Endothelial cell of umbilical vein (primary cell): ENCODE measurements around the gene RBM18. TPM values are rescaled to one million over a fixed set of nuclear protein-coding genes. Genes with fewer than 3 reads are reported as not detected.

Experiments
- BruUV-seq: library from RNA; stranded (reverse); fragments of 400-500 nt; replicated peaks from 2 replicates; lab custom pipeline; 2021; lab: Mats Ljungman, UMichigan
- CTCF ChIA-PET: fragments of 300-600, 350-600 bp; sonication (Branson Sonifier 250); formaldehyde crosslinking; loops from one replicate; lab custom pipeline; 2021; ENCODE audit warnings: antibody characterized with exemption, inconsistent platforms; lab: Charles Lee
- POLR2A ChIA-PET: fragments of 300-600, 350-600 bp; sonication (Branson Sonifier 250); formaldehyde crosslinking; loops from one replicate; lab custom pipeline; 2021; ENCODE audit warnings: antibody characterized with exemption, inconsistent platforms; lab: Charles Lee
- DNase-seq: peaks from one replicate; pipeline ENCODE4 v3.0.0-alpha.2; 2011; ENCODE audit warnings: low read depth, low spot score
- FAIRE-seq: peaks from 2 replicates; lab custom pipeline; 2011; peaks lifted over from hg19 to GRCh38; lab: Jason Lieb, UNC
- H2AFZ ChIP-seq: 2 replicates; pipeline ENCODE4 v1.6.0; 2012; ENCODE audit warnings: low read depth, low read length, control low read depth, inconsistent platforms
- H3K27ac ChIP-seq: 2 replicates; pipeline ENCODE4 v1.5.1; 2011; ENCODE audit warnings: low read depth, mild to moderate bottlenecking, control low read depth, low read length, moderate library complexity; ENCODE audit not compliant: insufficient read depth
- H3K27me3 ChIP-seq, 2 experiments: 2 replicates each; pipeline versions ENCODE4 v1.6.0 to v1.6.1; 2011; ENCODE audit warnings: low read length in 2 of 2, mixed read lengths in 1 of 2; ENCODE audit not compliant: control insufficient read depth in 2 of 2, insufficient read depth in 2 of 2
- H3K36me3 ChIP-seq, 2 experiments: 2 replicates in 1 of 2; 3 replicates in 1 of 2; pipeline ENCODE4 v1.5.1; 2011; ENCODE audit warnings: low read length in 2 of 2, mild to moderate bottlenecking in 1 of 2, moderate library complexity in 1 of 2; ENCODE audit not compliant: control insufficient read depth in 2 of 2, insufficient read depth in 2 of 2; ENCODE audit errors: extremely low read depth in 1 of 2
- H3K4me1 ChIP-seq: 3 replicates; pipeline ENCODE4 v1.5.1; 2011; ENCODE audit warnings: mild to moderate bottlenecking, low read length; ENCODE audit not compliant: control insufficient read depth, insufficient read depth; ENCODE audit errors: extremely low read depth
- H3K4me2 ChIP-seq: 2 replicates; pipeline ENCODE4 v1.6.1; 2011; ENCODE audit warnings: low read length, control low read depth, mixed read lengths; ENCODE audit not compliant: insufficient read depth
- H3K4me3 ChIP-seq, 3 experiments: fragments of 200-600 bp in 1 of 3; sonication (generic), shearing (Covaris generic) in 1 of 3; replicated peaks in 1 of 3; 2 replicates each; pipeline ENCODE4 v1.5.1; 2011 to 2016; ENCODE audit warnings: control low read depth in 3 of 3, low read length in 3 of 3, mild to moderate bottlenecking in 2 of 3, inconsistent platforms in 1 of 3, low read depth in 1 of 3, moderate library complexity in 1 of 3; ENCODE audit not compliant: insufficient read depth in 1 of 3
- H3K79me2 ChIP-seq: 2 replicates; pipeline ENCODE4 v1.6.0; 2012; ENCODE audit warnings: low read length, inconsistent platforms; ENCODE audit not compliant: control insufficient read depth, insufficient read depth
- H3K9ac ChIP-seq: replicated peaks from 2 replicates; pipeline ENCODE3; 2011; ENCODE audit warnings: low read length, control low read depth; ENCODE audit not compliant: insufficient read depth; ENCODE audit errors: extremely low read depth
- H3K9me1 ChIP-seq: replicated peaks from 3 replicates; pipeline ENCODE4 v1.6.0; 2011; ENCODE audit warnings: mild to moderate bottlenecking, low read length; ENCODE audit not compliant: control insufficient read depth, insufficient read depth; ENCODE audit errors: extremely low read depth
- H3K9me3 ChIP-seq: replicated peaks from 2 replicates; pipeline ENCODE4 v1.5.1; 2012; ENCODE audit warnings: low read length, inconsistent platforms; ENCODE audit not compliant: control insufficient read depth, insufficient read depth
- H4K20me1 ChIP-seq: replicated peaks from 2 replicates; pipeline ENCODE3; 2011; ENCODE audit warnings: mild to moderate bottlenecking, low read length; ENCODE audit not compliant: control insufficient read depth, insufficient read depth; ENCODE audit errors: extremely low read depth
- CTCF ChIP-seq, 2 donors: IDR thresholded peaks; 1 replicate in 1 of 2; 2 replicates in 1 of 2; pipeline ENCODE4 v1.5.1; 2011; ENCODE audit warnings: low read length in 2 of 2, mild to moderate bottlenecking in 2 of 2, moderate library complexity in 2 of 2, control low read depth in 1 of 2, inconsistent platforms in 1 of 2, low read depth in 1 of 2; ENCODE audit not compliant: insufficient read depth in 1 of 2; ENCODE audit errors: extremely low read depth in 1 of 2
- EZH2 ChIP-seq: IDR thresholded peaks from 2 replicates; pipeline ENCODE4 v1.6.1; 2012; ENCODE audit warnings: borderline replicate concordance, low read depth, mild to moderate bottlenecking, moderate library complexity, low read length, inconsistent platforms; ENCODE audit not compliant: severe bottlenecking
- FOS ChIP-seq: IDR thresholded peaks from 2 replicates; pipeline ENCODE4 v1.6.1; 2011; ENCODE audit warnings: mild to moderate bottlenecking, low read length, moderate library complexity, borderline replicate concordance; ENCODE audit not compliant: insufficient read depth
- GATA2 ChIP-seq: IDR thresholded peaks from 2 replicates; pipeline ENCODE4 v1.7.0; 2011; ENCODE audit warnings: low read depth, mild to moderate bottlenecking, moderate library complexity, mixed read lengths, low read length; ENCODE audit not compliant: insufficient read length, insufficient read depth
- JUN ChIP-seq: IDR thresholded peaks from 2 replicates; pipeline ENCODE4 v1.6.1; 2011; ENCODE audit warnings: borderline replicate concordance, low read depth; ENCODE audit not compliant: insufficient read length, insufficient read depth
- MAX ChIP-seq: IDR thresholded peaks from 2 replicates; pipeline ENCODE4 v1.6.1; 2011; ENCODE audit not compliant: insufficient read depth, insufficient read length
- MYC ChIP-seq: IDR thresholded peaks from one replicate; pipeline ENCODE4 v1.6.1; 2011; ENCODE audit warnings: mild to moderate bottlenecking, low read depth, low read length
- POLR2A ChIP-seq: IDR thresholded peaks from 2 replicates; pipeline ENCODE4 v1.6.1; 2012; ENCODE audit warnings: low read depth, mild to moderate bottlenecking, control low read depth, low read length
- POLR2AphosphoS5 ChIP-seq: IDR thresholded peaks from 2 replicates; pipeline ENCODE4 v1.6.1; 2012; ENCODE audit warnings: low read depth, mild to moderate bottlenecking, control low read depth, low read length, moderate library complexity; ENCODE audit not compliant: insufficient read depth
- dilution Hi-C: fragments of 300-500 bp; cut with MboI; formaldehyde crosslinking; loops from one replicate; pipeline ENCODE4 v1.15.0; 2019; ENCODE audit warnings: low sequenced_read_pairs; ENCODE audit not compliant: extremely low pct_ligation_motif_present
- intact Hi-C: fragments of 100-400 bp; cut with micrococcal nuclease; formaldehyde crosslinking; loops from one replicate; pipeline ENCODE4 v1.10.0; 2022
- polyA plus RNA-seq, 4 experiments: library from polyadenylated mRNA; depleted of rRNA in 3 of 4; stranded (reverse) in 3 of 4; unstranded in 1 of 4; fragments of >200 nt; gene quantifications; 2 replicates each; pipeline versions ENCODE4 v1.2.1 to v1.2.3, GENCODE V29; 2011 to 2012; ENCODE audit warnings: missing spikeins in 1 of 4
- total RNA-seq: library from RNA; stranded (reverse); gene quantifications from 2 replicates; pipeline ENCODE4 v1.2.3, GENCODE V29; 2021

The RBM18 gene
- total and polyA plus RNA-seq, 2 donors (not counting 3 experiments of a cell fraction or from before 2014, with no cell fraction given), result 7.9 to 26.9 TPM

GRCh38 chr9:122263699-122264349 lies 816 bp downstream of the RBM18 start:
- H4K20me1 ChIP-seq, result no peaks in the 10 kb centered on the region
- H3K27ac ChIP-seq, result peak overlapping the region; percentile 68
- dilution Hi-C loops (no loop called here), intact Hi-C loops (loop anchor here (1.0 to 5.0 kb wide), 8 partner anchors 10 to 553 kb away; partner anchors contain the start of genes MORN5 and NDUFA8)
- no peaks in the 10 kb centered on the region for H3K9me3 ChIP-seq
- ChIA-PET CTCF (interaction anchor here (0.6 to 4.1 kb wide), 12 partner anchors 10 to 119 kb away, joined by 3 to 20 read pairs (median 6); no protein-coding TSS in a partner anchor), POLR2A (interaction anchor here (1.5 to 2.3 kb wide), 4 partner anchors 9 to 44 kb away, joined by 4 to 14 read pairs (median 8); no protein-coding TSS in a partner anchor)
- H3K9ac ChIP-seq, result peak overlapping the region; percentile 80
- H3K4me3 ChIP-seq, result peak overlapping the region; percentile 30 to 81 (median 76)
- BruUV-seq, result no TSS peak
- H2AFZ ChIP-seq, result no peak overlapping the region
- H3K79me2 ChIP-seq, result peaks cover 50% of the 10 kb centered on the region
- H3K36me3 ChIP-seq, result peaks cover 5 to 8% of the 10 kb centered on the region in 2 experiments
- TF ChIP-seq MYC (no peak), GATA2 (no peak), POLR2AphosphoS5 (no peak), FOS (no peak), EZH2 (no peak), JUN (no peak), POLR2A (no peak), MAX (no peak), CTCF (IDR thresholded peaks at IDR 0.05; ENCODE audit: extremely low read depth in 1 of 2, insufficient read depth in 1 of 2, low read depth in 1 of 2, low read length in 2 of 2) (no peak)
- no peaks in the 10 kb centered on the region for H3K9me1 ChIP-seq
- FAIRE-seq (no peak), DNase-seq (peak; percentile 58)
- H3K4me1 ChIP-seq, result peaks cover 26% of the 10 kb centered on the region
- H3K4me2 ChIP-seq, result peak overlapping the region; percentile 95
- H3K27me3 ChIP-seq, result no peaks in the 10 kb centered on the region
